GM18520 (cell line): ENCODE data around the gene SGF29.
"Not testable (repeated sequence)": the region's sequence is repeated elsewhere in the genome, so short reads cannot be mapped to it uniquely, and the experiment has no call there.

Experiments used
- ATAC-seq: cut with Tn5 transposase; IDR thresholded peaks from one replicate; pipeline ENCODE4 v1.9.1; 2021; ENCODE audit not compliant: unreplicated experiment

Gene SGF29

DNA sequence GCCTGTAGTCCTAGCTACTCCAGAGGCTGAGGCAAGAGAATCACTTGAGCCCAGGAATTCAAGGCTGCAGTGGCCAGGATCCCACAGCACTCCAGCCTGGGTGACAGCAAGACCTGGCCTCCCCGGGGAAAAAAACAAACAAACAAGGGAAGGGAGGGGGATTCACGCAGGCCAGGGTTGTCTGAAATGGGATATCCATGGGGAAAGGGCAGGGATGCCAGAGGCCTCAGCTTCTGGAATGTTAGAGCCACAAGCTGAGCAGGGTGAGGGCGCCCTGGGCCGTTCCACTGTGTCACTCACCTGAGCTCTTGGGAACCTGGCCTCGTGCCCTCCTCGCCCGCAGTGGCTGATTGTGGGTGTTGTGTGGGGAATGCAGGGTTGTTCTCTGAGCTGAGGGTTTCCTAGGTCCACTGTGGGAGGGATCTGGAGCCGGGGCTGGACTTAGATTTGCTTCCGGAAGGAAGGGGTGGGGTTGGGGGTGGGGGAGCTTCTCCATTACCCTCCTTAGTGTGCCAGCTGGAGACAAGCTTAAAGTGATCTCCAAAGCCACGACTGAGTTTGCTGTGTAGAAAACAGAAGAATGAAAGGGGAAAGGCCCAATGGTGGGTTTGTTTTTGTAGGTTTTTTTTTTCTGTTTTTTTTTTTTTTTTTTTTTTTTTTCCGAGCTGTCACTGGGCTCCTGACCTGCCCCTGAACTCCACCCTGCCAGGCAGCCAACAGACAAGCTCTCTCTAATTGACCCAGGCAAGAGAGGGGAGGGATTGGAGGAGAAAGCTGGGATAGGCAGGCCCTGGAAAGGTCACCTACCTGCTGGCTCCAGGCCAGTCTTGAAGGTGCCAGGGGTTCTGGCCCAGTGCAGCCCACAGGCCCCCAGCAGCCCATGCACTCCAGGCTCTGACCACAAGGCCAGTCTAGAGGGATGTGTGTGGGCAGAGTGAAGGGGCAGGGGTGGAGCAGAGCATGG lies 56.2 kb downstream of the SGF29 start, which contains the start of gene SULT1A1:
Gene SULT1A1 (minus strand): TSS at position 414 of the 964 bp plus-strand sequence. CDS start 1,189 bp downstream, outside the sequence.
- ATAC-seq, result no peak

DNA sequence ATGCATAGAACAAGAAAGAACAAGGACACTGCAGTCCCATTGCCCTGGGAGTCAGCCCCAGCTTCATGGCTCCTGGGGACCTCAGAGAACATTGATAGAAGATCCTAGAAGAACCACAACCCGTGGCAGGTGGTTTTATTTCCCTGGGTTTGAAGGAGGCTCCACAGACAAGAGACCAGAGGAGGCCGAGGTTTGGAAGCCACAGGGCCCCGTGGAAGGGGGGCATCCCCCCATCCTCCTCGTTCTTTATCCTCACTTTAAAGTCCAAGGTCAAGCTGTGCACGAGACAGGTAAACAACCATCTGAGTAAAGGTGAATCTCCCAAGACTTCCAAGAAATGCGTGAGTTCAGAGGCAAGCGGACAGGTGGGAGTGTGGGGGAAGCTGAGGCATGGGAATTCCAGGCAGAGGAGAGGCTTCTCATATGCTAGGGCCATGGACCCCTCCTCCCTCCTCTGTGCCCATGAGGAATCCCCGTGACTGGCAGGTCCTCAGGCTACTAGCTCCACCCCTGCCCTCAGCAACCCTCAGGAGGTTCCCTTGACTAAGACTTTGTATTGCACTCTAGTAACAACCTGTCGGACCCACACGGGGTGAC lies 57.0 kb downstream of the SGF29 start:
- ATAC-seq, result no peak

DNA sequence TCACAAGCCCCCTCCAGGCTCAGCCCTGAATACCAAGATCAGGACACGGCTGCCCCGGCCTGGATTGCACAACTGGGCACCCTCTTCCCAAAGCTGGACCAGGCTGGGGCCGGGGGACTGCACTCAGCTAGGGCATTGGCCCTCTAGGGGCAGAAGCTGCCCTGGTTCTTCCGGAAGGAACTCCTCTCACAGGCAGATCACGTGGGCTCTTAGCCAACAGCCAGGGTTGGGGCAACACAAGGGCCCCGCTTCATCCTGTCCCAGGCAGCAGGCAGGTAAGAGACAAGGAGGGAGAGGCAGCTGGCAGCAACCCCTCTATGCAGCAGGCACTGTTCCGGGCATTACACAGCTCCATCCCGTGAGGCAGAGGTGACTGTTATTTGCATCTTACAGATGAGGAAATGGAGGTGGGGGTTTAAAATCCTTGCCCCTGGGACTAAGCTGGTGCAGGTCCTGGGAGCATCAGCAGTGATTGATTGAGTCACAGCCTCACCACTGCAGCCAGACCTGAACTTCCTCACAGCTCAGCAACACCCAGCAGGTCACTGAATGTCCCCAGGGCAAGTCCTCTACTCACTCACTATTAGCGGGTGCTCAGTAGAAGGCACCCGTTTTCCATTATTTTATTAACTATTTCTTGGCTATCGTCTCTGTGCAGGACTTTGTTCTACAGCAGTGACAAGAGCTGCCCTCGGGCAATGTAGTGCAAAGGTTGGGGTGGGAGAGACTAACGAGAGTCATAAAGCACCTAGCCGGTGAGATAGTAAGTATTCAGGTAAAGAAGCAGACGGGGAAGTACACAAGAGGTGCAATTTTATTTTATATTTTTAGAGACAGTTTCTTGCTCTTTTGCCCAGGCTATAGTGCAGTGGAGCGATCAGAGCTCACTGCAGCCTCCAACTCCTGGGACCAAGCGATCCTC lies 58.9 kb downstream of the SGF29 start:
- not testable (repeated sequence) for ATAC-seq

DNA sequence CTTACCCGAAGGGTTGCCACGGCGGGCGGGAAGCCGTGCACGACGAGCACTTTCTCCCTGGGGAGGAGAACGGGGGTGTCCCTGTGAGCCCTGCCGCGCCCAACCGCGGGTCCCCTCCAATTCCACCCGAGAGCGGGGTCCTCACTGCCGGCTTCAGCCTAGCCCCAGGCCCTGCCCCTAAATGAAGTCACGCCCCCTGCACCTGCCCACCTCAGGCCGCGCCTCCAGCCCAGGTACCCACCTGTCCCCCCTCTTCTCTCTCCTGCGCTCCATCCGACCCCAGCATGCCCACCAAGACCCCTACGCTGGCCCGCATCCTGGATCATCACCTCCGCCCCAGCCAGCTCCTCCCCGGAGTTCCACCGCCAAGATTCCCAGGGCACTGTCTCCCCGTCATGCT lies 60.2 kb downstream of the SGF29 start:
- not testable (repeated sequence) for ATAC-seq

DNA sequence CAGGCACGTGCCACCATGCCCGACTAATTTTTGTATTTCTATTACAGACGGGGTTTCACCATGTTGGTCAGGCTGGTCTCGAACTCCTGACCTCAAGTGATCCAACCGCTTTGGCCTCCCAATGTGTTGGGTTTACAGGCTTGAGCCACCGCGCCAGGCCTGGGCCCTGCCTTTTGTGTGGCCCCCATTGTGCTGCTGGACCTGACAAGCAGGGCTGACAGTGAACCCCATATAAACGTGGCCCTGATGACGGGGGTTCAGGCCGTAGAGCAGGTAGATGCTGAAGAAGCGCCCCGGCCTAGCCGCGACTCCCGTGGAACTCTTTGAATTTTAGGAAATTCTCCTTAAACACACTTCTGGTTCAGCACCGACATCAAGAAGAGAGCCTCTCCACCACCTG lies 60.8 kb downstream of the SGF29 start:
- ATAC-seq, result not testable (repeated sequence)

DNA sequence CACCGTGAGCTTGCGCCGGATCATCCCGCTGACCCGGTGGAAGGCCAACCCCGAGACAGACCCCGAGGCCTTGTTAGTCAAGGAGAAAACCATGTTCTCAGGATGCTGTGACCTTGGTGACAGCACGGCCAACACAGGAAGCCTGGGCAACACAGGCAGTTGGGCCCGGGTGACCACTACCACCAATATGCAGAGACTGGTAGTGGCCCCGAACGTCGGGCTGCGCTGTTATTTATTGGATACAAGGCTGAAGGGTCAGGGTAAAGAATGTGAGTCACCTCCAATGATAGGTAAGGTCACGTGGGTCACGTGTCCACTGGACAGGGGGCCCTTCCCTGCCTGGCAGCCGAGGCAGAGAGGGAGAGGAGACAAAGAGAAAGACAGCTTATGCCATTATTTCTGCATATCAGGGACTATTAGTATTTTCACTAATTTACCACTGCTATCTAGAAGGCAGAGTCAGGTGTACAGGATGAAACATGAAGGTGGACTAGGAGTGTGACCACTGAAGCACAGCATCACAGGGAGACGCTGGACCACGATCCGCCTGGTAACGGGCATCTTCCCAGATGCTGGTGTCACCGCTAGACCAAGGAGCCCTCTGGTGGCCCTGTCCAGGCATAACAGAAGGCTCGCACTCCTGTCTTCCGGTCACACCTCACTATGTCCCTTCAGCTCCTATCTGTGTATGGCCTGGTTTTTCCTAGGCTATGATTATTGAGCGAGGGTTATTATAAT lies 61.9 kb downstream of the SGF29 start:
- ATAC-seq, result not testable (repeated sequence)

DNA sequence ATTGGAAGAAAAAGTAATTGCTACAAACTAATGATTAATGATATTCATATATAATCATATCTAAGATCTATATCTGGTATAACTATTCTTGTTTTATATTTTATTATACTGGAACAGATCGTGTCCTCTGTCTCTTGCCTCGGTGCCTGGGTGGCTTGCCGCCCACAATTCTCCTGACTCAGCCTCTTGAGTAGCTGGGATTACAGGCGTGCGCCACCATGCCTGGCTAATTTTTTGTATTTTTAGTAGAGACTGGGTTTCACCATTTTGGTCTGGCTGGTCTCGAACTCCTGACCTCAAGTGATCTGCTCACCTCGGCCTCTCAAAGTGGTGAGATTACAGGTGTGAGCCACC lies 62.5 kb downstream of the SGF29 start:
- not testable (repeated sequence) for ATAC-seq

DNA sequence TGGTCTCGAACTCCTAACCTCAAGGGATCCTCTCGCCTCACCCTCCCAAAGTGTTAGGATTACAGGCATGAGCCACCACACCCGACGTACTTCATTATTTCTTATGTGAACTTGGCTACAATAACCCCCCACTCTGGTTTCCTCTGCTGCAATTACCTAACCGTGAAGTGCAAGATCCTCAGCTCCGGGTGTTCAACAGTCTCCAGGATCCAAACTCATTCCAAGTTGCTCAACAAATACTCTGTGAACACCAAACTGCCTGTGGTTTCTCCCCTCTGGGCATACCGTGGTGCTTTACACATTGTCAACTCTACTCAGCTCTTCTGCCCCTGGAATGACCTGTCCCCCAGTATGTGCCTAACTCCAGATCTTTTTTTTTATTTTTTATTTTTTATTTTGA lies 62.9 kb downstream of the SGF29 start:
- no peak for ATAC-seq

DNA sequence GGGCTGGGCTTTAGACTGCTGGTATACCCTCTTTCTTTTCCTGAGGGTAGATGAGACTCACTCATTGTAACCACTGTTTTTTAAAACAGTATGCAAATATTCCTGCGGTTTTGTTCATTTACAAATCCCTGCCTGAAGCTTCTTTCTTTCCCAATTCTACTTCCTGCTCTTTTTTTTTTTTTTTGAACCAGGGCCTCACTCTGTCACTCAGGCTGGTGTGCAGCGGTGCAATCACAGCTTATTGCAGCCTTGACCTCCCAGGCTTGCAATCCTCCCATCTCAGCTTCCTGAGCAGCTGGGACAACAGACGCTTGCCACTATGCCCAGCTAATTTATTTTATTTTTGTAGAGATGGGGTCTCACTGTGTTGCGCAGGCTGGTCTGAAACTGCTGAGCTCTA lies 64.2 kb downstream of the SGF29 start:
- no peak for ATAC-seq

DNA sequence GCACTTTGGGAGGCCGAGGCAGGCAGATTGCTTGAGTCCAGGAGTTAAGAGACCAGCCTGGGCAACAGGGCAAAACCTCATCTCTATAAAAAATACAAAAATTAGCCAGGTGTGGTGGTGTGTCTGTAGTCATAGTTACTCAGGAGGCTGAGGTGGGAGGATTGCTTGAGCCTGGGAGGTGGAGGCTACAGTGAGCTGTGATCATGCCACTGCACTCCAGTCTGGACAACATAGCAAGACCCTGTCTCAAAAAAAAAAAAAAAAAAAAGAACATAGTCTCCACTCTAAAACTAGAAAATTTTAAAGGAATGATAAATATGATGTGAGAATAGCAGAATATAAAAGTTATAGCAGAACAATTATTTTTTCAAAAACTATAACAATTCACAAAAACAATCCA lies 66.6 kb downstream of the SGF29 start:
- not testable (repeated sequence) for ATAC-seq

DNA sequence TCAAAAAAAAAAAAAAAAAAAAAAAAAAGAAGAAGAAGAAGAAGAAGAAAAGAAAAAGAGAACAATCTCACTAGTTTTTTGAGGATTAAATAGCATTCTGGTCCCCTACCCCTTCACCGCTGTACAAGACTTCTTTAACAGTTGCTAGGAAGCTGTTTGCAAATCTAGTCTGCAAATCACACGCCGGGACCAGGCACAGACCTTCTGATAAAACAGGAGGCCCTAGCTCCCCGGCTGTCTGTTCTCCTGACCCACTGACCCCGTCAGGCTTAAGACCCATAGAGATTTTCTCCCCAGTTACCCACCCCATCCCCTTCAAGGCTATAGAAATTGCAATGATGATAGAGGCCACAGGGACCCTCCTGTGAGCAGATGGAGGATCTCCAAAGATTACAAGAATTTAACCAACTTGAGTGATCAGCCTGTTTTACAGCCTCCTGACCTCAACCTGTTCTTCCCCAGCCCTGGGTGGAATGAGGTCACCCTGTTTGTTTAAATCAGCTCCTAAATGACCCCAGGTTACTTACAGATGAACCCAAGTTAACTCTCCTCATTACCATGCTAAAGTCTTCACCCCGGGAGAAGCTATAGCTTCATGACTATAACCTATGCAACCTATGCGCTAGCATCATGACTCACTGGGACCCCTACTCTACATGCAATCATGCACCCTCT lies 67.9 kb downstream of the SGF29 start:
- ATAC-seq, result no peak

DNA sequence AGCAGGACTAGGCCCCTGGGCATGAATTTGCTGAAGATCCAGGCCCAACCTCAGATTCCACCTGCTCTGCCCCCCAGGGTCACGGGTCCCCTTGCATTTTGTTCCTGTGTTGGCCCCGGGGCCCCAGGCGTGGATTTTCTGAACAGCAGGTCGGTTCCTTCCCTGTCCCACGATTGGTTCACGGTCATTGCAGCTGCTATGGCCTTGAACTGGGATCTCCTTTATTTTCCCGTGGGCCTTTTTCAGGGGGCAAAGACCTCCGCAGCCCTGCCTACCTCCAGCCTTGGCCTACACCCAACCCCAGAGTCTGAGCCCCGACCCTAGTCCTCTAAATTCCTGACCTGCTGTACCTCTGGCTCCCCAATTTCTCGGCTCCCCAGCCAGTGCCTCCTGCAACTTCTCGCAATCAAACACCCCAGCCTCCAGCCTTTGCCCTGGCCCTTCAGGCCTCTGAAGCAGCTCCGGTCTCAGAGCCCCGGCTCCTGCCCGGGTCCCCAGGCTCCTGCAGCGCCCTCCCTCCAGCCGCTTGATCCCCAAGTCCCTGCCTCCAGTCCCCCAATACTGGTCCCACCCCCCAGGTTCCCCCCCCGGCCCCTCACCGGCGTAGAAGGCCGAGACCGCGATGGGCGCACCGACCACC lies 68.9 kb downstream of the SGF29 start:
- not testable (repeated sequence) for ATAC-seq

DNA sequence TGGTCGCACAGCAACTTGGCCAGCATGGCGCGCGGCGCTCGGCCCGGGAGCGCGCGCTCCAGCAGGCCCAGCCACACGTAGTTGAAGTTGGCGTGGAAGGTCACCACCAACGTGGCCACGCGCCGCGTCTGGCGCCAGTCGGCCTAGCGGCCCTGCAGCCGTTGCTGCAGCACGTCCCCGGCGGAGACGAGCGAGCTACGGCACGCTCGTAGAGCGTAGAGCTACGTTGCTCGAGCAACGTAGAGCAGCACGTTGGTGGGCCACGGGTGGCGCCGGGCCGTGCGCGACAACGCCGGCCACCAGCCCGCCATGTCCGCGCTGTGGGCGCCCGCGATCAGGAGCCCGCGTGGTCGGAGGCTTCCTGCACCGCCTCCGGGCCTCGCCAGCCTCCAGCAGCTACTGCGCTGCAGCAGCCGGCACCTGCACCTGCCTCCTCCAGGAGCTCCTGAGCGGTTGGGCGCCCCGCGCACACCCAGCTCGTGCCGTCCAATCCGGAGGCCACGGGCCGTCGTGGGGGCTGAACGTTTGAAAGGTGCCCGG lies 69.5 kb downstream of the SGF29 start:
- ATAC-seq, result no peak

DNA sequence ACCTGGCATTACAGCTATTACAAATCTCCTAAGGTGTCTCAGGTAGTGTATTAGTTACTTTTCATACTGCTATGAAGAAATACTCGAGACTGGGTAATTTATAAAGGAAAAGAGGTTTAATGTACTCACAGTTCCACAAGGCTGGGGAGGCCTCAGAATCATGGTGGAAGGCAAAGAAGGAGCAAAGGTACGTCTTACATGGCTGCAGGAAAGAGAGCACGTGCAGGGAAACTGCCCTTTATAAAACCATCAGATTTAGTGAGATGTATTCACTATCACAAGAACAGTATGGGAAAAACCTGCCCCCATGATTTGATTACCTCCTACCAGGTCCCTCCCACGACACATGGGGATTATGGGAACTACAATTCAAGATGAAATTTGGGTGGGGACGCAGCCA lies 77.2 kb downstream of the SGF29 start:
- not testable (repeated sequence) for ATAC-seq

DNA sequence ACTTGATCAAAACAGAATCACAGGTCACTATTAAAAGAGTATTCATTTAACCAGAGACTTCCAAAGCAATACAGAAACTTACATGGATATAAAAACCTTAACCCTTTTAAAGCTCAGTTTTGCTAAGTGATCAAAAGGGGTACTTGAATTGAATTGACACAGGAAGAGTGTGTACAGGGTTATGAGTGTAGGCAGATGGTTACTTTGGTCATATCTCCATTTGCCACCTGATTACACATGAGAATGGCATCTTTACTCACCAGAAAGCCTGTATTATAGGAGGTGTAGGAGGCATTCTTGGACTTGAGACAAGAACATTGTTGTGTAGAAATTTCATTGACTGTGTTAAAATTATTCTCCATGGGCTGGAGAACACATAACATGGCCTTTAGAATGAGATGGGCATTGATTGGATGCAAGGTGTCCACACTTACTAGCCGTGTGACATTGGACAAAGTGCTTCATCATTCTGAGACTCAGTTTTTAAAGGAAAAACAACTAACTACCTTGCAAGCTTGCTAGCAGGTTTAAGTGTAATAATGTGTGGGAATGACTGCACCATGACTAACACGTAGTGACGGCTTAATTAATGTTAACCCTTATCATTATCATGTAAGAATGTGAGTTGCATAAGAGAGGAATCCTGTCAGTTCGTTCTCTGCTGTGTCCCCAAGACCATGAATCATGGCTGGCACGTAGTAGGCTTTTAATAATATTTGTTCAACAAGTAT lies 82.5 kb downstream of the SGF29 start:
- not testable (repeated sequence) for ATAC-seq

DNA sequence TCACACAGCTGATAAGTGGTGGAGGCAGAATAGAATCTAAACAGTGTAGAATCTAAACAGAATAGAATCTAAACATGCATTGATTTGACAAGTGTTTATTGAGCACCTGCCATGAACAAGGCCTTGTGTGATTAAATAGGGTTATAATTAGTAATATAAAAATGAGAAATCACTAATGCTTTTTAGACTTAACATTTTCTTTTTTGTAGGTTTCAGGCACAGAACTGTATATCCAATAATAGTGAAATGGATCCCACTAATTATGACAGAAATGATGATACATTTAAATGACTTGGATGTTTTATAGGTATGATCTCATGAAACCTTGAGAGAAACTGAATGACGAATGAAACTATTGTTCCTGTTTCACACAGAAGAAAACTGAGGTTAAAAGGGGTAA lies 84.0 kb downstream of the SGF29 start, which contains the start of gene NPIPB8:
Gene NPIPB8 (plus strand): TSS at position 301 of the 400 bp plus-strand sequence. CDS start 296 bp downstream, outside the sequence.
- ATAC-seq, result not testable (repeated sequence)

DNA sequence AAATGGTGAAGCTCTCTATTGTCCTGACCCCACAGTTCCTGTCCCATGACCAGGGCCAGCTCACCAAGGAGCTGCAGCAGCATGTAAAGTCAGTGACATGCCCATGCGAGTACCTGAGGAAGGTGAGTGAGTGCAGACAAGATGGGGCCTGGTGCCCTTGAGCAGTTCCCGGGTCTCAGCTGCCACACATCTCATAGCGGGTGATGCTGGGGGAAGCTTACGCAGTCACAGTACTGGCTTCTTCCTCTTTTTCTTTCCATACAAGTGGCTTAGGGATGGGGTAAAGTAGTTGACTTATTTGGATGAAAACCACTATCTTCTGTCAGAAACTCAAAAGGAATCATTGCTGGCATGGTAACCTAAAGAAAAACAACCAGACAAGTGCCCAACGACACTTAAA lies 84.6 kb downstream of the SGF29 start:
- ATAC-seq, result not testable (repeated sequence)

DNA sequence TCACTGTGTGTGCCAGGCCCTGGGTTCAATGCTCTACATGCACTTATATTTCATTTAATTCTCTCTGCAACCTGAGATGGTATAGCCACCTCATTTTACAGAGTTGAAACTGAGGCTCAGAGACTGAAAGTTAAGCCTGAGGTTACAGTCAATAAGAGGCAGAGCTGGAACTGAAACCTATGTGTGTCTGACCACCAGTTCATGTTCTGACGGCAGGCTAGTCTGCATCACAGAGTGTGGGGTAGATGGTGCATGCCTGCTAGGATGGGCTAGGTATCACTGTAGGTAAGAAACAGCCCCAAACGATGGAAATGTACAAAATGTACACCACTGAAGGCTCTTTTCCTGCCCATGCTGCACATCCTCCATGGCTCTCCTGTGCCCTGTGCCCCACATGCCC lies 86.2 kb downstream of the SGF29 start:
- not testable (repeated sequence) for ATAC-seq
